Measurements from ENCODE around the gene NOS1. TPM values are rescaled to one million over a fixed set of nuclear protein-coding genes. Genes with fewer than 3 reads are reported as not detected.
A peak's percentile ranks its signal among the peaks of the same experiment; 100 is the strongest.

Gene NOS1
- polyA plus RNA-seq (2013) = not detected

GRCh38 chr12:117361347-117361751, at the start of gene NOS1:
NOS1 (minus strand) TSS chr12:117361626; CDS start chr12:117331069, 30,557 bp downstream.
- CTCF ChIA-PET = no interaction called here
- Histone ChIP-seq H3K4me1 (ENCODE audit: control extremely low read depth in 1 of 4, control insufficient read depth in 4 of 4, insufficient read depth in 4 of 4, low read length in 3 of 4) (peaks cover 0 to 6% (median 0%) of the 10 kb centered on the region in 4 experiments), H3K27ac (ENCODE audit: insufficient read depth in 1 of 2, low read depth in 1 of 2, low read length in 2 of 2, poor library complexity in 1 of 2, severe bottlenecking in 2 of 2) (no peak within 1 kb of the TSS), H3K27me3 (replicated peaks in 2 of 5; ENCODE audit: control insufficient read depth in 4 of 5, insufficient read depth in 5 of 5, low read length in 4 of 5) (peaks cover 2 to 98% (median 41%) of the 10 kb centered on the region in 5 experiments), H3K4me3 (ENCODE audit: control insufficient read depth in 1 of 7, extremely low read depth in 1 of 7, insufficient read depth in 4 of 7, low read depth in 2 of 7, low read length in 6 of 7) (peak within 1 kb of the TSS in 1 of 7 experiments; percentile 11), H3K9me3 (ENCODE audit: control extremely low read depth in 1 of 5, control insufficient read depth in 4 of 5, insufficient read depth in 2 of 5, low read depth in 1 of 5, low read length in 4 of 5) (no peaks in the 10 kb centered on the region), H3K36me3 (ENCODE audit: control insufficient read depth in 4 of 4, insufficient read depth in 4 of 4, low read length in 3 of 4) (no peaks in the 10 kb centered on the region)
- 4% methylated on average over 25 of the region's 33 CpGs for WGBS (ENCODE audit: insufficient coverage)
- POLR2A ChIA-PET = no interaction called here
- no peak for DNase-seq

GRCh38 chr12:117409286-117409685, 47.9 kb upstream of the NOS1 start:
- Histone ChIP-seq H3K36me3 (ENCODE audit: control insufficient read depth in 4 of 4, insufficient read depth in 4 of 4, low read length in 3 of 4) (no peaks in the 10 kb centered on the region), H3K27ac (ENCODE audit: insufficient read depth in 1 of 2, low read depth in 1 of 2, low read length in 2 of 2, poor library complexity in 1 of 2, severe bottlenecking in 2 of 2) (no peak overlapping the region), H3K27me3 (replicated peaks in 2 of 5; ENCODE audit: control insufficient read depth in 4 of 5, insufficient read depth in 5 of 5, low read length in 4 of 5) (peaks cover 0 to 4% (median 0%) of the 10 kb centered on the region in 5 experiments), H3K4me1 (ENCODE audit: control extremely low read depth in 1 of 4, control insufficient read depth in 4 of 4, insufficient read depth in 4 of 4, low read length in 3 of 4) (no peaks in the 10 kb centered on the region), H3K4me3 (ENCODE audit: control insufficient read depth in 1 of 7, extremely low read depth in 1 of 7, insufficient read depth in 4 of 7, low read depth in 2 of 7, low read length in 6 of 7) (no peak overlapping the region), H3K9me3 (ENCODE audit: control extremely low read depth in 1 of 5, control insufficient read depth in 4 of 5, insufficient read depth in 2 of 5, low read depth in 1 of 5, low read length in 4 of 5) (no peaks in the 10 kb centered on the region)
- ChIA-PET CTCF (no interaction called here), POLR2A (no interaction called here)
- no peak for DNase-seq

- Histone ChIP-seq H3K9me3 (ENCODE audit: control extremely low read depth in 1 of 5, control insufficient read depth in 4 of 5, insufficient read depth in 2 of 5, low read depth in 1 of 5, low read length in 4 of 5) (peaks cover 0 to 7% (median 0%) of the 10 kb centered on the region in 5 experiments), H3K27ac (ENCODE audit: insufficient read depth in 1 of 2, low read depth in 1 of 2, low read length in 2 of 2, poor library complexity in 1 of 2, severe bottlenecking in 2 of 2) (no peak overlapping the region), H3K4me3 (ENCODE audit: control insufficient read depth in 1 of 7, extremely low read depth in 1 of 7, insufficient read depth in 4 of 7, low read depth in 2 of 7, low read length in 6 of 7) (no peak overlapping the region), H3K27me3 (replicated peaks in 2 of 5; ENCODE audit: control insufficient read depth in 4 of 5, insufficient read depth in 5 of 5, low read length in 4 of 5) (peaks cover 0 to 4% (median 0%) of the 10 kb centered on the region in 5 experiments), H3K4me1 (ENCODE audit: control extremely low read depth in 1 of 4, control insufficient read depth in 4 of 4, insufficient read depth in 4 of 4, low read length in 3 of 4) (no peaks in the 10 kb centered on the region), H3K36me3 (ENCODE audit: control insufficient read depth in 4 of 4, insufficient read depth in 4 of 4, low read length in 3 of 4) (no peaks in the 10 kb centered on the region)
- DNase-seq = no peak
- CTCF ChIA-PET = no interaction called here
- WGBS (ENCODE audit: insufficient coverage) = 50% methylated on average over 7 of the region's 11 CpGs
- POLR2A ChIA-PET = no interaction called here
Observed at GRCh38 chr12:117408161-117408791, 46.9 kb upstream of the NOS1 start.

- Histone ChIP-seq H3K27me3 (replicated peaks in 2 of 5; ENCODE audit: control insufficient read depth in 4 of 5, insufficient read depth in 5 of 5, low read length in 4 of 5) (peaks cover 0 to 4% (median 0%) of the 10 kb centered on the region in 5 experiments), H3K4me3 (ENCODE audit: control insufficient read depth in 1 of 7, extremely low read depth in 1 of 7, insufficient read depth in 4 of 7, low read depth in 2 of 7, low read length in 6 of 7) (no peak overlapping the region), H3K27ac (ENCODE audit: insufficient read depth in 1 of 2, low read depth in 1 of 2, low read length in 2 of 2, poor library complexity in 1 of 2, severe bottlenecking in 2 of 2) (no peak overlapping the region), H3K9me3 (ENCODE audit: control extremely low read depth in 1 of 5, control insufficient read depth in 4 of 5, insufficient read depth in 2 of 5, low read depth in 1 of 5, low read length in 4 of 5) (peaks cover 0 to 7% (median 0%) of the 10 kb centered on the region in 5 experiments), H3K4me1 (ENCODE audit: control extremely low read depth in 1 of 4, control insufficient read depth in 4 of 4, insufficient read depth in 4 of 4, low read length in 3 of 4) (no peaks in the 10 kb centered on the region), H3K36me3 (ENCODE audit: control insufficient read depth in 4 of 4, insufficient read depth in 4 of 4, low read length in 3 of 4) (no peaks in the 10 kb centered on the region)
- DNase-seq = no peak
- WGBS (ENCODE audit: insufficient coverage) = 91% methylated on average over 7 of the region's 7 CpGs
- ChIA-PET CTCF (no interaction called here), POLR2A (no interaction called here)
Observed at GRCh38 chr12:117404940-117405339, 43.5 kb upstream of the NOS1 start.

- Histone ChIP-seq H3K27me3 (replicated peaks in 2 of 5; ENCODE audit: control insufficient read depth in 4 of 5, insufficient read depth in 5 of 5, low read length in 4 of 5) (peaks cover 0 to 4% (median 0%) of the 10 kb centered on the region in 5 experiments), H3K27ac (ENCODE audit: insufficient read depth in 1 of 2, low read depth in 1 of 2, low read length in 2 of 2, poor library complexity in 1 of 2, severe bottlenecking in 2 of 2) (no peak overlapping the region), H3K9me3 (ENCODE audit: control extremely low read depth in 1 of 5, control insufficient read depth in 4 of 5, insufficient read depth in 2 of 5, low read depth in 1 of 5, low read length in 4 of 5) (peaks cover 0 to 7% (median 0%) of the 10 kb centered on the region in 5 experiments), H3K4me3 (ENCODE audit: control insufficient read depth in 1 of 7, extremely low read depth in 1 of 7, insufficient read depth in 4 of 7, low read depth in 2 of 7, low read length in 6 of 7) (no peak overlapping the region), H3K4me1 (ENCODE audit: control extremely low read depth in 1 of 4, control insufficient read depth in 4 of 4, insufficient read depth in 4 of 4, low read length in 3 of 4) (no peaks in the 10 kb centered on the region), H3K36me3 (ENCODE audit: control insufficient read depth in 4 of 4, insufficient read depth in 4 of 4, low read length in 3 of 4) (no peaks in the 10 kb centered on the region)
- ChIA-PET POLR2A (no interaction called here), CTCF (no interaction called here)
- no peak for DNase-seq
- WGBS (ENCODE audit: insufficient coverage) = 78% methylated on average over 4 of the region's 4 CpGs
Observed at GRCh38 chr12:117404203-117404853, 42.9 kb upstream of the NOS1 start.

- H3K4me1 ChIP-seq (ENCODE audit: control extremely low read depth in 1 of 4, control insufficient read depth in 4 of 4, insufficient read depth in 4 of 4, low read length in 3 of 4) = no peaks in the 10 kb centered on the region
- DNase-seq = no peak
- peaks cover 0 to 7% (median 0%) of the 10 kb centered on the region in 5 experiments for H3K9me3 ChIP-seq (ENCODE audit: control extremely low read depth in 1 of 5, control insufficient read depth in 4 of 5, insufficient read depth in 2 of 5, low read depth in 1 of 5, low read length in 4 of 5)
- peaks cover 0 to 4% (median 0%) of the 10 kb centered on the region in 5 experiments for H3K27me3 ChIP-seq (replicated peaks in 2 of 5; ENCODE audit: control insufficient read depth in 4 of 5, insufficient read depth in 5 of 5, low read length in 4 of 5)
- no peak overlapping the region for H3K27ac ChIP-seq (ENCODE audit: insufficient read depth in 1 of 2, low read depth in 1 of 2, low read length in 2 of 2, poor library complexity in 1 of 2, severe bottlenecking in 2 of 2)
- ChIA-PET CTCF (no interaction called here), POLR2A (no interaction called here)
- WGBS (ENCODE audit: insufficient coverage) = 87% methylated on average over 3 of the region's 3 CpGs
- no peak overlapping the region for H3K4me3 ChIP-seq (ENCODE audit: control insufficient read depth in 1 of 7, extremely low read depth in 1 of 7, insufficient read depth in 4 of 7, low read depth in 2 of 7, low read length in 6 of 7)
- no peaks in the 10 kb centered on the region for H3K36me3 ChIP-seq (ENCODE audit: control insufficient read depth in 4 of 4, insufficient read depth in 4 of 4, low read length in 3 of 4)
Observed at GRCh38 chr12:117403586-117404139, 42.2 kb upstream of the NOS1 start.

GRCh38 chr12:117402363-117402762, 40.9 kb upstream of the NOS1 start:
- Histone ChIP-seq H3K27ac (ENCODE audit: insufficient read depth in 1 of 2, low read depth in 1 of 2, low read length in 2 of 2, poor library complexity in 1 of 2, severe bottlenecking in 2 of 2) (no peak overlapping the region), H3K36me3 (ENCODE audit: control insufficient read depth in 4 of 4, insufficient read depth in 4 of 4, low read length in 3 of 4) (no peaks in the 10 kb centered on the region), H3K27me3 (replicated peaks in 2 of 5; ENCODE audit: control insufficient read depth in 4 of 5, insufficient read depth in 5 of 5, low read length in 4 of 5) (peaks cover 0 to 4% (median 0%) of the 10 kb centered on the region in 5 experiments), H3K9me3 (ENCODE audit: control extremely low read depth in 1 of 5, control insufficient read depth in 4 of 5, insufficient read depth in 2 of 5, low read depth in 1 of 5, low read length in 4 of 5) (peaks cover 0 to 7% (median 0%) of the 10 kb centered on the region in 5 experiments), H3K4me1 (ENCODE audit: control extremely low read depth in 1 of 4, control insufficient read depth in 4 of 4, insufficient read depth in 4 of 4, low read length in 3 of 4) (no peaks in the 10 kb centered on the region), H3K4me3 (ENCODE audit: control insufficient read depth in 1 of 7, extremely low read depth in 1 of 7, insufficient read depth in 4 of 7, low read depth in 2 of 7, low read length in 6 of 7) (no peak overlapping the region)
- ChIA-PET POLR2A (no interaction called here), CTCF (no interaction called here)
- no peak for DNase-seq
- 65% methylated on average over 3 of the region's 4 CpGs for WGBS (ENCODE audit: insufficient coverage)

Measured in common myeloid progenitor, CD34-positive (primary cell).